ENCODE data around the gene DPYD.
A peak's percentile ranks its signal among the peaks of the same experiment; 100 is the strongest.

DPYD gene

DNA sequence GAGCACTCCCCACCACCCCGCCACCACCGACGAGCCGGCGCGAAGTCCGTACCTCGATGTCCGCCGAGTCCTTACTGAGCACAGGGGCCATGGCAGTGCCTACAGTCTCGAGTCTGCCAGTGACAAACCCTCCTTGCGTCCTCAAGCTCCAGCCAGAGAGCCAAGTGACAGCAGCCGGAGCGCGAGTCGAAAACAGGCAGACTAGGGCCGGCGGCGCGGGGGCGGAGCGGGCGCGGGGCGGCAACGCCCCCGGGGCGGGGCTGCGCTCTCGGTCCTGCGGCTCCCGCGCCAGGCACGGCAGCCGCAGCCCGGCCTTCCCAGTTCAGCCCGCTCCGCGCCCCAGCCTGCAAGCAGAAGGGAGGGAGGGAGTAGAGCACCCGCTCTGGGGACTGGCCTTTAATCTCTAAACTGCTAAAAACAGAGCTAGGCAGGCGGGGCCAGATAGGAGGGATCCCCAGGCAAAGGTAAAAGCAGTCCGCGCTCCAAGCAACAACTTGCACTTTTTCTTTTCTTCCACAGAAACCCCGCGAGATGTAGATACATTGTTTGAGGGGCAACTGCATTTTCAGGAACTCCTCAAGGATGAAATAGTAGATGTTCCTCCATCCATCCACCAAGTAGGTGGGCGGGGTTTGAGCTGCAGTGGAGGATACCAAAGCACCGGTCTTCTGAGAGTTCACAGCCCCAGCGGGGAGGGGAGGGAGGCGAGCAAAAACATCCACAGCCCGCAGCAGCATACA, at the start of gene DPYD:
DPYD (minus strand) TSS at position 203 of the 740 bp plus-strand sequence; CDS start at position 91, 112 bp downstream.
- DNase-seq (ENCODE audit: extremely low read depth in 1 of 2, low read depth in 1 of 2), result peak; percentile 35 to 72

DNA sequence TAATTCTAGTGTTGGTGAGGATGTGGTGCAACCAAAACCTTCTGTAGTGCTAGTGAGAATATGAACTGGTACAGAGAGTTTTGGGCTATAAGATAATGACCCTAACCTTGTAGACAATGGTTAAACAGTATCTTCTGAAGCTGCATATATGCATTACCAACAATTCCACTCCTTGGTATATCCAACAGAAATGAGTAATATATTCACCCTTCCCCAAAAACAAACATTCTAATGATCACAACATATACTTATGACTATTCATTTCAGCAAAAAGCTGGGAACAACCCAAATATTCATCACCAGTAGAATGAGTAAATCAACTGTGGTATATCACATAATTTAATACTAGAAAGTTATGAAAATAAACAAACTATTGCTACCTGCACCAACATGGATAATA, 39.6 kb upstream of the DPYD start:
- no peak for DNase-seq (ENCODE audit: extremely low read depth in 1 of 2, low read depth in 1 of 2)

DNA sequence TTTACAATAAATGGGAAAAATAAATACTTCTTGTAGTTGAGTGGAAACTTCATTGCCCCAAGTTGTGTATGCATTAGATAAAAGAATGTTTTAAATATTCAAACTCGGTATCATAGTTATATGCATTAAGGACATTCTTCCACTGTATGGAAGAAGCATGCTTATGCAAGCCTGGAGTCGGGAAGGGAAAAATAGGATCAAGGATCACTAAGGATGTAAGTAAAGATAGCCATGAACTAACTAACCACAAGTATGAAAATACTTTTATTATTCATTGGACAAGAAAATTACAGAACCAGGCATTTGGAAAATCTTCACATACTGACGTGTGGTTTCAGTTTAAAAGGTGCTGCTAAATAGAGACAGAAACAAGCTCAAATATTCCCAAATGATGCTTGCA, 26.9 kb upstream of the DPYD start:
- no peak for DNase-seq (ENCODE audit: extremely low read depth in 1 of 2, low read depth in 1 of 2)

- DNase-seq (ENCODE audit: extremely low read depth in 1 of 2, low read depth in 1 of 2), result no peak
These were observed 22.5 kb upstream of the DPYD start for GRCh38 chr1:97943354-97943753.

- DNase-seq (ENCODE audit: extremely low read depth in 1 of 2, low read depth in 1 of 2), result no peak
These were observed 21.6 kb upstream of the DPYD start for GRCh38 chr1:97942161-97943123.

DNA sequence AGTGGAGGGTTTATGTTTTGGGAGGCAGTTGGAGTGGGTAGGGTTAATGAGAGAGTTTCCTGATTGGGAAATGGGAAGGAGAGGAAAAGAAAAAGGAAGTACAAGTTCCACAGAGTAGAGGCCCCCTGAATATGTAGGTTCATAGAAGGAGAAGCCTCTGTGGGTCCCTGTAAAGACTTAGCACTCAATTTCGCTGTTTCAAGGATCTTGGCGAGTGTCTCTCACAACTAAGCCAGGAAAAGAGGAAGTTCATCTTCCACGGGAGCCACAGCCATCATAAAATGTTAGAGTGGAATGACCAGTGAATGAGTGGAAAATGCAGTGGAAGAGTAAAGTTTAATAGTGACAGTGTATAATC, 17.4 kb upstream of the DPYD start:
- no peak for DNase-seq (ENCODE audit: extremely low read depth in 1 of 2, low read depth in 1 of 2)

GRCh38 chr1:97936976-97937375, 16.1 kb upstream of the DPYD start:
- no peak for DNase-seq (ENCODE audit: extremely low read depth in 1 of 2, low read depth in 1 of 2)

- DNase-seq (ENCODE audit: extremely low read depth in 1 of 2, low read depth in 1 of 2), result no peak
These were observed 13.7 kb upstream of the DPYD start for GRCh38 chr1:97934491-97934890.

DNA sequence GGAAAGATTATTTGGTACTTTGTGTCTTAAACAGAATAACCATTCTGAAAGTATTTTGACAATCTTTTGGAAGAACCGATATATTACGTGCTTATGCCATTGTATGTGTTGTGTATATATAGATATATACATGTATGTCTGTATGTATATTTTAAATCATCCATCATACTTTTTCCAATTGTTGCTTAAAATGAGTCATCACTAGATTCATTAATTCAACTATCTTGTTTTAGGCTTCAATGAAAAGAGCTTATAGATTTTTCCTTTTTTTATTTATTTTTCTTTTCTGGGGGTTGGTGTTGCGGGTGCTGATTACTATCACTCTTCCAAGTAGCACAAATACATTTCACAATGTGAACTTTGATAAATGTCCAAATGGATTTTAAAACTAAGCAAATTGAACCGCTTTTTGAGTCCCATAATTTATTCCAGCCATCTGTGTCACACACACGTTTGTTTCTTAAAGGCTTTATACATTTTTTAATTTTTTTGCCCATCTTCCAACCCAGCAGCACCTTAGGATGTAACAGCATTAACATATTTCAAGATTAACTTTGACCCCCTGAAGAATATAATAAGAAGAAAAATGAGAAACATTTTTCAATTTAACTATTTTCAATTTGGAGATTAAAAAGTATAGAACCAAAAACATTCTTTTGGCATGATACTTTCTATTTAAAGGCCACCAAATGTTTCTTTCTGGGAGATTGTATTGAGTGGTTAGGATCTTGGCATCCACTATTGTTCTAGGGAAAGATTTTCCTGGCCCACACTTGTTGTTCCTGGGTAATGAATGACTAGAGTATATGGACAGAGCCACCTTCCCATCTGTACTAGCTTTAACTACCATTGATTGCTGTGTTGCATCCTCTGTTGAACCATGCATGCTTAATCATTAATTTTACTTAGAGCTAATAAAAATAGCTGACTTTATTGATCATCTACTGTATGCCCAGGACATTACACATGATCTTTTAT, 9.3 kb upstream of the DPYD start:
- DNase-seq (ENCODE audit: extremely low read depth in 1 of 2, low read depth in 1 of 2), result no peak

GRCh38 chr1:97926017-97926708, 5.3 kb upstream of the DPYD start:
- DNase-seq (ENCODE audit: extremely low read depth in 1 of 2, low read depth in 1 of 2), result no peak

DNA sequence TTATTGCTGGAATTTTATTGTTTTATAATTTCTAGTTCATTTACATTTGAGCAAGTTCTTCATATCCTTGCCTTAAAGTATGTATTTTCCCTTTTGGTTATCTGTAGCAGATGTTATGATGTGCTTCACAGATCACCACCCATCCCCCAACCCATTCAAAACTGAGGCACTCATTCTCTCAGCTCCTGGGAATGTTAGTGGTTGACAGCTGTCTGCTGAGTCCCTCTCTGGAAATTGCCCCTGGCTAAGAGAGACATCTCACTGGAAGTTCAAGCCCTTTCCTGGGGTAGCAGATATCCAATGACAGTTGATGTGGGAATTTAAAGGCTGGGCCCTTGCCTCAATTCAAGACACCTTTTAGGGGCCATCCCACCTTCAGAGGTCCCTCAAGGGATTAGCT, 4.3 kb upstream of the DPYD start:
- no peak for DNase-seq (ENCODE audit: extremely low read depth in 1 of 2, low read depth in 1 of 2)

DNA sequence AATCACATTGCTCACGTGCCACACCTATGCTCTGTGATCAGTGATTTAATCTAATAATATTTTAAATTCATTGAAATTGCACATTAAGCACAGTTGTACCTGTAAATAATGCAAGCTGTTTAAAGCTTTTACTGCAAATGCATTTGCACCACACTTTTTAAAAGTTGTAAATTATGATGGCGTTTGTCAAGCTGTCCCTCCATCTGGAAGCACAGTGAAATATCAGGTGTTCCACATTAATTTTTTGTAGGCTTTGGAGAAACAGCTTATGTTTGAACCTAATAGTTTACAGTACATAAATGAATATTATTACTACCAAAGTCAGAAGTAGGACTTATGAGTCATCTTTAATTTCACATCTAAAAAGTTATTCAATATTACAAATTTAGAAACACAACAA, 3.0 kb upstream of the DPYD start:
- no peak for DNase-seq (ENCODE audit: extremely low read depth in 1 of 2, low read depth in 1 of 2)

DNA sequence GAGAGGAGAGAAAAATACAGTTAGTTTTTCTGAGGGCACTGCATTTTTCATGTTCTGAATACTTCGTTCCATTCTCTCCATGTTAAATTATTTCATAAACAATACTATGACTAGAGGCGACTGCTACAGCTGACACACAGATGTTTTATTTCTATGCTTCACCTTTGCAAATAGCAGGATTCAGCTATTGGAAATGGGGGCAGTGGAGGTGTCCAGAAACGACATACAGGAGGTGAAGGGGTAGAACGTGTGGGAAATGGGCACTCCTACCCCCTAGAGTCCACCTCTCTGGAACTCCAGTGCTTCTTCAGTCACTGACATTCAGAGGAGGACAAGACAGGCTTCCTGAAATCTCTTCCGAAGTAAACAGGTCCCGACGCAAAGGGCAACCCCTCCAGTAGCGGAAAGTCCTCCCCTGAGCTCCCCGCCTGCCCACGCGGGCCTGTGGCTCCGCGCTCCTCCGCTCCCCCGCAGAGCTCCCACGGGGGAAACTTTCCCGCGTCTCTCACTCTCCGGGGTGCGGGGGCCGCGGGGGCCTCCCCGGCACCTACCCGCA, 480 bp downstream of the DPYD start:
- no peak for DNase-seq (ENCODE audit: extremely low read depth in 1 of 2, low read depth in 1 of 2)

DNA sequence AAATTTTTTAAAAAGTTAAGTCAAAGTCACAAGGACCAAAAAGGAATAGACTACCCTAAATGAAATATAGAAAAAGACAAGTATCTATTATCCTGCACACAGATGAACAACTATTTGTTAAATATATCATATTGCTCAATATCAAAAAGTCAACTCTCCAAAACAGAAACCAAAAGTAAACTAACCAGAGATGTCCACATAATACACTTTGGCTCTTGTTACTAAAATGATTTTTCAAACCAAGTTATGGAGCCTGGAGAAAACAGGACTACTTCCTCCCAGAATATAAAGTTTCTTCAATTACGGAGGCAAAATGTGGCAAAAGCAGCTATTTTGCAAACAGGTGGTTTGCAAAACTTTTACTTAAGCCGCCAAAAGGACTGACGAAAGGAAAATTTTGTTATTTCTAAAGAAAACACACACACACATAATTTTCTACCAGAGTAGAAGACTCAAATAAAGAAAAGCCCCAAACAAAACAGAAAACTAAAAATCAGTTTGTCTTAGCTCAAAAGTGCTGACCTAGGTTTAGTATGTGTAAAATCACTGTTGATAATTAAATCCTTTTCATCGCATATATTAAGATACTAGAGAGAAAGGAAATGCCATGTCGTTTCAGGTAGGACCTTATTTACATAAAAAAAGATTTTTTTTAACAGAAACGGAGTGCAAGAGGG, 1.1 kb downstream of the DPYD start:
- no peak for DNase-seq (ENCODE audit: extremely low read depth in 1 of 2, low read depth in 1 of 2)

- DNase-seq (ENCODE audit: extremely low read depth in 1 of 2, low read depth in 1 of 2), result no peak
These were observed 1.9 kb downstream of the DPYD start for GRCh38 chr1:97918961-97919360.

DNA sequence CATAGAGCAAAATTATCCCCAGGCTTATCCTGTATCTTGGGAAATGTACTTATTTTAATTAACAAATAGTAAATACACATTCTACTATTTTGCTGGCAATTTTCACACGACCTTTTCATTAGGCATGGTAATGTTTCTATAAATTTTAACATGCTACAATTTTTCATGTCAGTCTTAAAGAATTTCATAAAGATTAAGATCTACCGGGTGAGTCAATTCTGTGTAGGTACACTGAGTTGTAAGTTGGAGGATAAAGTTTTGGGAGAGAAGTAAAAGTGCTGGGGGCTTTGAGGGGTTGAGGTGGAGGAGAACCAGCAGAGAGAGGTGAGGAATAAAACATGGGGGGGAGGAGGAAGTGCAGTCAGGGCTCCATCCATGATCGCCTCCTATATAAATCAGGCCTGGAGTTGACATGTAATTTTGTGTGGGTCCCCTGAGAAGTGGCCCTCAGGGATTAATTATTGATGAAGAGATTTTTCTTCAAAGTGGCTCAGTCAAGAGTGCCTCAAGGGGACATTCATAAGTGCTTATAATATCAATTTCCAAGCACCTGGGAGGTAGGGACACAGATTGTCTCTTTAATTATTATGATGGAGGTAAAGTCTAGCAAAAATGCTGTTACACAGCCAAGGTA, 7.2 kb downstream of the DPYD start:
- no peak for DNase-seq (ENCODE audit: extremely low read depth in 1 of 2, low read depth in 1 of 2)

DNA sequence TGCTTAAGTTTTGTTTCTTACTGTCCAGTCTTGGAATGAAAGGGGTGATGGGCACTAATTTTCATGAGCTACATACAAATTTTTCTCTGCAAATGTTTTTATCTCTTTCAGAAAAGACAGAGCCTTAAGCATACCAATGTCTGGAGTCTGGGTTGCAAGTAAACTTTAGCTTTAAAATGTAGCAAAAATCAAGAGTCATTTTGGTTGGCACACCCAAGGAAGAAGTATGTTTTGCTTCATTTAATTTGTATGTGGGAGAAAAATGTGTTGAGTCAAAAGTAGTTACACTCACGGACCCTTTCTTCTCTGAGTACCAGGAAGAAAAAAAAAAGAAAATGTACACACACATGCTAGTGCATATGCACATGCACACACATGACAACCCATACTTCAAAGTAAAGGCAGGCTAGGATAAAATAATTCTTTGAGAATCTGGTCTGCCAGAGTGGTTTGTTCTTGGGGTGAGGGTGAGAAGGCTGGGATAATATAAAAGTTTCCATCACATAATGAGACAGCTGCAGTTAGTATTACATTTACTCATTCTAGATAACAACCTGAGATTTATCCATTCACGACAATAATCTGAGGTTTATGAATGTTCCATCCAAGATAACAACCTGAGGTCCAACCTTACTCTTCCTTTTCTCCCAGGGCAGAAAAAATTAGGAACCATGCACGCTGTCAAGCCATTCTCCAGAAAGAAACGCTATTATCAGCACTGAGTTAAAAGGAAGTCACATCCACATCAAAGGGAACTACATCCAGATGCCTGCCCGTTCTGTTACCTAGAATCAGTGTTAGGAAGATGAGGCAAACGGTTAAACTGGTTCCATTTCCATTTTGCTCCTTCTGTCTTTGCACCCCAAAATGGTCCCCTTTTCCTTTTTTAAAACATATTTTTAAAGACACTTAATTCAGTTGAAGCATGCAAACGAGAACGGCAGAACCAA, 9.3 kb downstream of the DPYD start:
- no peak for DNase-seq (ENCODE audit: extremely low read depth in 1 of 2, low read depth in 1 of 2)

- DNase-seq (ENCODE audit: extremely low read depth in 1 of 2, low read depth in 1 of 2), result no peak
These were observed 11.6 kb downstream of the DPYD start for GRCh38 chr1:97909266-97909665.

Measured in activated CD8-positive, alpha-beta memory T cell treated with anti-CD3 and anti-CD28 coated beads for 1 hour (primary cell).